Purkinje cell (primary cell): ENCODE measurements around the gene ERBB4. TPM values are rescaled to one million over a fixed set of nuclear protein-coding genes. Genes with fewer than 3 reads are reported as not detected.

ENCODE experiments used
- polyA plus RNA-seq: library from polyadenylated mRNA; unstranded; fragments of >200 nt; fragmentation: Nextera tagmentation; gene quantifications from 2 replicates; pipeline ENCODE4 v1.2.1, GENCODE V29; 2014

Gene ERBB4
- 4.9 and 8.0 TPM in 2 replicates for polyA plus RNA-seq

DNA sequence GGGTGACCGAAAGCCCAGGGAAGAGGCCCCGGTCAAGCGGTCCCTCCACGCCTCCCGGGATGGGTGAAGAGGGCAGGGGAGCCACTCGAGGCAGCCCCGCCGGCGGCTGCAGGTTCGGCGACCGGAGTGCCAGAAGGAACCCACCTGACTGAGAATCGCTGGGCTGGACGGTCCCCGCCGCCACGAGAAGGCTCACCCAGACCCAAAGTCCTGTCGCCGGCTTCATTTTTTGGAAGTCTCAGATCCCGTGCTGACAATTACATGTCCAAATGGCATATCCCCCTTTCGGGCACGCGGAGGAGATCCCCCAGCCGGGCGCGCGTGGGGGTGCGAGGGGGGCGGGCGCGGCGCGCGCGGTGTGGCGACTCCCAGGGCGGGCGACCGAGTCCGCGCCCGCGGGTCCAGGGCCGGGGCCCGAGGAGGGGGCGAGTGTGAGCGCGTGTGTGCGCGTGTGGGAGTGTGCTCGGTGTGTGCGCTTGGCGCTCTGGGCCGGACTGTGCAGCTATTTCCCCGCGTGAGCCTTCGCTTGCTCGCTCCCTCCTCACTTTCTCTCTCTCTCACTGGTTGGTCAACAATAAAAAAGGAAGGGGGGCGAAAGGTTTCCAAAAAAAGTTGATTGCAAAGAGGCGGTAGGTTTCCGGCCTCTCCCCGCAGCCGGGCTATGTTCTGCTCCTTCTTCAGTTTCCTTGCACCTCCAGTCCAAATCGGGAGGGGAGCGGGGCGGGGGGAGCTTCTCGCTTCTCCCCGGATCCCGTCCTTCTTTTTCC is at the start of gene ERBB4:
ERBB4 (minus strand) TSS at position 498 of the 767 bp plus-strand sequence; CDS start at position 226, 272 bp downstream.

